GM19193 (cell line): ENCODE results near the gene DCDC2.

Experiments
- POLR2A ChIP-seq: IDR thresholded peaks from 4 replicates; pipeline ENCODE4 v1.6.1; 2011; ENCODE audit not compliant: insufficient read depth, insufficient read length; ENCODE audit errors: extremely low read depth

Gene DCDC2

DNA sequence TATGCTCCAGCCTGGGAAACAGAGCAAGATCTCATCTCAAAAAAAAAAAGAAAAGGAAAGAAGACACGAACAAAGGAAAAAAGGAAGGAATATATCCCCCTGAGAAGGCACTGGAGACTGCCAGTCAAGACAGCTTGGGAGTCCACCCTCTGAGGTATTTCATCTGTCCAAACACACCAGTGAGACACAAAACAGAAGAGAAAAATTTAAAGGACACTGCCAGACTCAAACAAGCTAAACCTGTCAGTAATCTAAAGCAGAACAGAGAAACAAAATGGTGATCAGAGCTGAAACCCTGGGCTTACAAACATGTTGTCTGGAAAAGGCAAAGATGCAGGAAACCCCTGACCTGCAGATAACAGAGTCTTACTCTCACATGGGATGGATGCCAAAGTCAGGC is 114.9 kb downstream of the DCDC2 start:
- TF ChIP-seq POLR2A = no peak

DNA sequence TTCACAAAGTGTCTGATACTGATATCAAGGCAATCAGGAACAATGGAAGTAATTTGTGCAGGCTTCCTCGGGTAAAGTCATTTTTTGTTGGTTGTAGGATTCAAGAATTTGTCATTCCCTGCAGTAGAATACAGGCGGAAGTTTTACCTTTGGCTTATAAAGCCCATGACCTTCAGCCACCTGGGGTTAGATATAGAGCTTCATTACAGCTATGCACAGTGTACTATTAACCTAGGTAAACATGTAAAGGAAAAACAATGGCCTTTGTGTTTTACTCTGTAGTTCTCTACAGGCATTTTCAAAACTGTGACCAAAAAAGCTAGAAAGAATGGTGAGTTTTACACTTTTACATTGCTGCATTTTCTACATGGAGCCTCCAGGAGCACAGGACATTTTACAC is 116.9 kb downstream of the DCDC2 start:
- TF ChIP-seq POLR2A = no peak

DNA sequence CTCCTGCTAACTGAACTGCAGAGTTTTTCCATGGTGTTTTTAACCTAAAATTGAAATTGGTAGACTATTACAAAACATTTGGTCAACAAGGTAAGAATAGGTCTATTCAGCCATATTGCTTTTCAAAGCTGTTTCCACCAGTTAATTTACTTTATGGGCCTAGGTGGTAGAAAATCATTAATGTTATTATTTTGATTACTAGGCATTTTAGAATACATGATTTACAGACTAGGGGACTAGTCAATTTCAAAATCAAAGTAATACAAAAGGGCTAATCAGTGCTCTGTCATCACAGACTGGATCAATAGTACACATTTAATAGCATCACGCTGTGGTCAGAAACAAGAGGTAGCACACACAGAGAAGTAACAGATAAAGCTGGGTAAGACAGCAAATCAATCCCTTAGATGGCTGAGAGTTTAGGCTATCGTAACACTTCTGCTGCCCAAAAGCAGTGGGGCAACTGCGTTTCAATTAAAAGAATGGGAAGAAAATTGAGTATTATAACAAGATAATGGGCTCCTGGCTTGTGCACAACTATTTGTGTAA is 117.4 kb downstream of the DCDC2 start:
- TF ChIP-seq POLR2A = no peak

DNA sequence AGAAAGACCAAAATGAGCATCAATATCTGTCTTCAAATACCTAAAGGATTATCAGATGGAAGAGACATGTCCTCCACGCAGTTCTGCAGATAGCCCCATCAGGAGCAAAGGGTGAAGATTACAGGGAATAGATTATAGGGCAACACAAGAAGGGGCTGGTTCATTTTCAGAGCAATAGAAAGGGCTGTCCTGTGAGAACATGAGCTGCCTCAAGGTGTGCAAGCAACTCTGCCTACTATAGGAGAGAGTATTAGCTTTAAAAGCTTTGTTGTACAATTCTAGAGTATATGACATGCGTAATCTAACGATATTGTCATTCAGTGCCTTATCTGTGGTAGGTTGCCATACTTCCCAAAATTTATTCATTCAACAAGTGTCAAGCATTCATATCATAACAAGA is 119.2 kb downstream of the DCDC2 start:
- TF ChIP-seq POLR2A = no peak

DNA sequence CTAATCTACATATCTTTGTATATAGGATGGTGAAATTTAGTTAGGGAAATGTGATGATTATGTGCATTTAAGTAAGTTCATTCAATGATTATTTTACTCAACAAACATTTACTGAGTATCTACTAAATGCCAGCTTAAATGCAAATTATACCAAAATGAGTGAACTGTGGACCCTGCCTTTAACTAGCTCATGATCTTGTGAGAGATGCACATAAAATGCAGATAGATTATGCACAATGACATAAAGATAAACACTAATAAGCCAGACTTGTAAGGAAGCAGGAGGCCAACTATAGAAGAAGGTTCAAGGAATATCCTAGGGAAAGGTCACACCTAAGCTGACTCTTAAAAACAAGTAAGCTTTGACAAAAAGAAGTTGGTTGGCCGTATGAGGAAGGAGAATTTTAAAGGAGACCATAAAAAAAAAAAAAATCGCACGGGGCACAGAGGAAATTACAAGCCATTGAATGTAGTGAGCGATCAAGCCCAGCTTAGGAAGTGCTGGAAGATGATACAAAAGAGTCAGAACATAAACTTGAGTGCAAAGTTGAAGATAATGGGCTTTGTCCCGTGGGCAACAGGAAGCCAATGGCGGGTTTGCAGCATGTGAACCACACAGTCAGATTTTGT is 123.9 kb downstream of the DCDC2 start:
- no peak for TF ChIP-seq POLR2A

DNA sequence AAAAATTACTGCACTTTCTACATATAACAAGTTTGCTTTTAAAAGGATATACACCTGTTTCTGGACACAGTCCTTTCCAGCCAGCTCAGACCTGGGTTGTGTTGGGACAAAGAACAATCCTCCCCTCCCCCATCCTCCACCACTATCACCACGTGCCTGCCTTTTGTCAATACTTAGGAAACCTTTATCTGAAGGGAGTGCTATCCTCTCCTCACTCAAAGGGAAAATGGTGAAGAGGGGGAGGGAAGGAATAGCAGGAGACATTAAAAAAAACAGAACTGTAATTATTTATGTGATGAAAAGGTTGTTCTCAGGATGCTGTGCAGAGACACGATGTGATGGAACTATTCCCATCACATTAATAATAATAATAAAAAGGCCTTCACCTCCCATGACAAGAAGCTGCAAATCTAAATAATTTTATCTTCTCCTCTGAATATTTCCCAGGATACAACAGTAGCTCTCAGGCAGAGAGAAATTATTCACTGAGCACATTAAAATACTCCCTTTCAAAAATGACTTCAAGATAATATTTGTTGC is 126.4 kb downstream of the DCDC2 start:
- no peak for TF ChIP-seq POLR2A

DNA sequence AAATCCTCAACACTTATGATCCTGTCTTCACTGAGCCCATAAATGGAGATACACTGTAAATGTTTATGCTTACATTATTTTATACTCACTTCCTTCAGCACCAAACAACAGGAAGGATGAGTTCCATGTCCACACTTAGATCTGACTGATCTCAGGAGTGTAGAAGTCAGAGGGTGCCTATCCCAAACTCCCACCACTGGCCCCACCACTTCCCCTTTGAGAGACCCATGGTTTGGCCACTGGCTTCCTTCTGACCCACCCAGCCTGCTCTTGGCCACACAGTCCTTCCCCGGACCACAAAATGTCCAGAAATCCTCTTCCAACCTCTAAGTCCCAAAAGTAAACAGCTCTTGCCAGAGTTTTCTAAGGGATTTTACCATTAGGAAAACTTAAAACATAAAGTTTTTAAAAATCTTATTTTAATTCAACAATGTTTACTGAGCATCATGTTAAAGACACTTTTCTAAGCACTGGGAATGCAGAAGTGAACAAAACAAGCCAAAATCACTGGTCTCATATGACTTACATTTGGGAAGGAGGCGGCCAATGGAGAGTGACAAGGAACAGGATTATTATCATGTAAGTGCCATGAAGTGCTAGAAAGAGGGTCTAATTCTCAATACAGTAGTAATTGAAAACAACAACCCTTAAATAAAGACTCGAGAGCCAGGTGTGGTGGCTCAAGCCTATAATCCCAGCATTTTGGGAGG is 128.0 kb downstream of the DCDC2 start:
- no peak for TF ChIP-seq POLR2A

DNA sequence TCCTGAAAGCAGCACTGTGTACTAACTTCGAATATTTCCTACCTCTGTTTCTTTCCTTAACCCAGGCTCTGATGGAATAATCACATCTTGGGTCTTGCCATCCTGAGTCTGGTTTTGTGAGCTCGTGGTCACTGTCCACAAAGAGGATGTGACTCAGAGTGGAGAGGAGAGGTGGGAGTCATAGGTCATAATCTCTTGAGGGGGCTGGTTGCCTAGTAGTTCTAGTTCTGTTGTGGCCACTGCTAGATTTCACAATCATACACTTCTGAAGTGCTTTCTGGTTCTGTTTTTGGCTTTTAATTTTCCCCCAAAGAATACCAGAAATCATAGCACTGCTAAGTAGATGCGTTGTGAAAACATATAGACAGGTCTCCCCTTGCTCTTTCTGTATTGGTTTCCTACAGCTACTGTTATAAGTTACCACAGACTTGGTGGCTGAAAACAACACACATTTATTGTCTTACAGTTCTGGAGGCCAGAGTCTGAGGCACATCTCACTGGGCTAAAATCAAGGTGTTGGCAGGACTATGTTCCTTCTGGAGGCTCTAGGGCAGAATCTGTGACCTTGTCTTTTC is 129.1 kb downstream of the DCDC2 start:
- no peak for TF ChIP-seq POLR2A

DNA sequence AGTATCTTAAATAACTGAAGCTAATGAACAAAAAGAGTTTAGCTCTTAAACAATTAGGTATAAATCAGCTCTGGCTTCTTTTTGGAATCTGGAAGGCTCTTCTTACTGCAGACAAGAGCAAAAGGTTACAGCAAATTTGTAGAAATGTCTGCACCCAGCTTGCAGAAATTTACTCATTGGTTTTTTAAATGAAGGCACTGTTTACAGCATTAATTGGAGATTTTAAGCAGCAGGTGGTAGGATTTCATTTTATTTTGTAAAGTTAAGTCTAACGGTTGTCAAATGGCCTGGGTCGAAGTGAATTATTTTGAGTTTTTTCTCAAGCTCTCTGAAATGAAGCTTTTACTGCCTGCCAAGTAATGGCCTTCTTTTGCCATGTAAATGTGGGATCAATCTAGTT is 129.7 kb downstream of the DCDC2 start:
- TF ChIP-seq POLR2A = no peak

DNA sequence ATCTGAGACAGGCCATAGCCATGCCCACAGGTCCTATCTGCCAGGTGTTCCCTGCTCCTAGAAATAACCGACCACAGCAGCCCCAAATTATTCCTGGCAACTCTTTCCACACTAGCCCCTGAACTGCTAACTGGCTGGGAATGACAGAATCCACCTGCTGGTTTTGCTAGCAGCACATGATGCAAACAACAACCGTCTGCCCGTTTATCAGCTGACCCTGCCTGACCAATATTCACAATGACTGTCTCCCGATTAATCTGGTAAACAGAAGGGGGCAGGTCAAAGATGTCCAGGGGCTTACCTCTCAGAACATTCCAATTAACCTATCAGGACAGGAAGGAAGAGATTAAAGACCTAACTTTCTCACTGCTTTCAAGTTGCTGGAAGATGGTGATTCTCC is 130.3 kb downstream of the DCDC2 start:
- no peak for TF ChIP-seq POLR2A

DNA sequence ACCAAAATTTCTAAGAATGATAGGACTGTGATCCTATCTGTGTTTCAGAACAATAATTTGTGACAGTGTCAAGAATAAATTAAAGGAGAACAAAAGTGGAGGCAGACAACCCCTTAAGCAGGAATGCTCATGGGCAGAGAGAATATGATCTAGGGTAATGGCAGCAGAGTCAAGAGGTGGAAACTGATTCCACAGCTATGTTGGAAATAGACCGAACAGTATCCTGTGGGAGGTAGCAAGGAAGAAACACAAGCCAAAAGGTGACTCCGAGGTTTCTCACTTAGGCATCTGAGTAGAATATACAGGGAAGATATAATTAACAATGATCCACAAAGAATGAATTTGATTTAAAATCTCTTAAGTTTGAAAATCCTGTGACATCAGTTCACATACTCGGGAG is 131.3 kb downstream of the DCDC2 start:
- no peak for TF ChIP-seq POLR2A

DNA sequence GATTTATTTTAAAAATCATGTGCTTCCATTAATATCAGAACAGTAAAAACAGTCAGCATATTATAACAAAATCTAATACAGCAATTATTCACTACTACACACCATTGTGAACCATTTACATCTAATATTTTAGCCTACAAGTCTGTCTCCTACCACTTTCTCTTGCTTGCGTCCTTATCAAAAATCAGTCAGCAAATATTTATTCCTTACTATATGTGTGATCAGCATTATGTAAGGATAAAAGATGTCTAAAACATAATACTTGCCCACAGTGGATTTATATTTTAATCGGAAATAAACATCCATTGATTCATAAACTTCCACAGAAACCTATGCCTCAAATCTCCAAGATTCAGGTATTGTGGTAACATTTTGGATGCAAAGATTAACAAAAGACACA is 132.0 kb downstream of the DCDC2 start:
- TF ChIP-seq POLR2A = no peak

DNA sequence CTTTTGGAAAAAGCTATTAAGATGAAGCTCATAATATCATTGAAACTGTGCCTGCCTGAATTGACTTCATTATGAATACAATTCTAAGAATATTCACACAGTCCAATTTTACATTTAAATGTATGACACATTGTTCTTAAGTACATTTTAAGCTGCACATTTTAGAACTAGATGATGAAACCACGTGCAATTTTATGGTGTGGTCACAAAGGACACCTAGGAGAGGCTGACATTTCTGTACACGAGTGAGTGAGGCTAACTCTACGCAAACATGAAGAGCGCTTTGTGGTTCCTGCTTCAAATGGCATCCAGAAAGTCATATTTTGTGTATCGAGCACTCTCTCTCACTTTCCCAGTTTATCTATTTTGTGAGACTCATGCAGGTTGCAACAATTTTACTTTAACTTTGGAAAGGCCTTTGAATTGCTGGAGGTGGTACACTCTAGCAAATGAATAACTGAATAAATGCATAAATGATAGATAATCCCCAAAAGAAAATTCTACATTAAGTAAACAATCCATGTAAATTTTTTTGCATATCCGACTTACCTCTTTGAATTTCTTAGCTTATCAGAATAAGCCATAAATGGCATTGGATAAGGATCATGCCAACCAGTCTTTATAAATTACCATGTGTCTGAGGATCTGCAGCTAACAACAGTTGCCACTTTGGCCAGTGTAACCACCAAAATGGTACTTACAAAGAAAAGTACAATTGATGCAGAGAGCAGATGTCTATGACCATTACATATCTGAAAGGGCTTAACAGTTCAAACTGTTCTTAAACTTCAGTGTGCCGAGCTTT is 134.5 kb downstream of the DCDC2 start:
- TF ChIP-seq POLR2A = no peak

DNA sequence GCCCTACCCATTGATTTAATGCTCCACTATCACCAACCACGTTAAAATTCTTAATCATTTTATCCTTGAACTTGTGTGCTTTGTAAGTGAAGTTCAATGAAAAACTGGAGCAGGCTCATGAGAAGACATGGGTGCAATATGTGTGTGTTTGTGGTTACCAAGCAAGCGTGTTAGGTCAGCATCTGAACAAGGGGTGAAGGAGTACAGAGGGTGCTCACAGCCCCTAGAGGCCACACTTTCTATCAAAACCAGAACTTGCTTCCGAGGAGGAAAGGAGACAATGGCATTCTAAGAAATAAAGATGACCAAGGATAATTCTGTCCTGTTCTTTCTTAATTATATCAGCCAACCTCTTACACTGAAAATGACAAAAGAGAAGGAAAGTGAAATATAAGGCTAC is 138.2 kb downstream of the DCDC2 start:
- no peak for TF ChIP-seq POLR2A

DNA sequence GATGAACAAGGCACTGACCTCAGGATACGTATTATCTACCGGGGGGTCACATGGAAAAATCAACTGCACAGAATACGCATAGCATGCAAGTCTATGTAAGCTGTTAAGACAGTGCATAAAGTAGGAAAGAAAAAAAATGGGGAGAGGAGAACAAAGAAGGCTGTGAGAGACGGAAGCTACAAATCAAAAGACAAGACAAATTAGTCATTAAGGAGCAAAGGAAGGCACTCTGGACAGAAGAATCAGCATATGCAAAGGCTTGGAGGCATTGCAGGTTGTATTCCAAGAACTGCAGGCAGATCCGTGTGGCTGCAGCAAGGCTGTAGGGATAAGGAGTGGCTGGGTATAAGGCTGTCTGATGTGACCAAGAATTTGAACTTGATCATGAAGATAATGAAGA is 142.9 kb downstream of the DCDC2 start:
- TF ChIP-seq POLR2A = no peak

DNA sequence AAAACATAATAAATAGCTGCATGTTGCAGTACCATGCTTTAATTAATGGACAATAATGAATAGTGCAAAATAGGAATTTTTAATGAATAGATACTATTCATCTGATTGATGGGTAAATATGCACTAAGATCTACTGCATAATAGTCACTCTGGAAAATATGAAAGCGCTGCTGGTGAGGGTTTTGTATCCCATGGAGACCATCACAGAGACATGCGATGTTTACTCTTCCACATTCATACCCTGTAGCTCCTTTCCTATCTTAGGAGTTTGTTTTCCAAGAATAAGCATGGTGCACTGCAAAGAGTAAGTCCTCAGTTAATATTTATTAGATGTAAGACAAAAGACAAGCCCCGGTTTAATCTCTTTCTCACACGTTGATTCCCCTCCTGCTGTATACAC is 150.4 kb downstream of the DCDC2 start:
- TF ChIP-seq POLR2A = no peak

DNA sequence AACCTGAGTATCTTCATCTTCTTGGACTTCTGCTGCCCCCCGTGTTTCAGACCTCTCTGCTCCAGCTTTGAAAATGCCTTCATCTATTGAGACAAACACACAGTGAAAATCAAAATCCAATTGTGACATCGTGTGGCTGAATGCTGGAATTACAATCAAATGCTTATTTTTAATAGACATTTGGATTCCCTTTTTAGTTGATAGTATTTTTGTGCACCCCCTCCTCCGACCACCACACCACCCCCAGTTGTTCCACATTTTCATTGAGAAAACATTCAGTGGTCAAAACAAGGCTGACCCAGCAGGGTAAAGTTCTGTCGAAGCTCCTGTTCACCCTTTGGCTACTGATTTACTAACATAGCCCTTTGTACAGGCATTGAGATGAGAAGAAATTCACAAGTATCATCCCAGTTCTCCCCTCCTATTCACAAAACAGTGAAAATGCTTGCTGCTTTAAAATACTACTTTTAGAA is 152.8 kb downstream of the DCDC2 start:
- TF ChIP-seq POLR2A = no peak
